Measurements from ENCODE around the gene PFKM.
"Not testable (repeated sequence)": the region's sequence is repeated elsewhere in the genome, so short reads cannot be mapped to it uniquely, and the experiment has no call there.

Gene PFKM

DNA sequence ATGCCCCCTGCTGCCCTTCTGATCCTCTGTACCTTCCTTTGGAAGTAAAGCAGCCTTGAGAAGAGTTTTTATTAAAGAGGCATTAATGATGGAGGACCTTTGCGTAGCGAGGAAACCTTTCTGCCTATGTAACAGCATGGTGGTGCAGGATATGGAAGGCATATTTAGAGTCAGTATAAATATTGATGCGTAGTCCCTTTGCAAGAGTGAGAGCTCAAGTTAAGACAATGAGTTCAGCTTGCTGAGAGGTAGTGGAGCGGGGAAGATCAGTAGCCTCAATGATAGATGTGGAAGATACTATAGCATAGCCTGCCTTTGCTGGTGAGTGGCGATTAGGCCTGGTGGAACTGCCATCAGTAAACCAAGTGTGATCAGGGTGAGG, 7.9 kb upstream of the PFKM start:
- DNase-seq (ENCODE audit: low read depth), result not testable (repeated sequence)

- DNase-seq (ENCODE audit: low read depth), result no peak
Measured at GRCh38 chr12:48115957-48116356, 3.2 kb upstream of the PFKM start.

DNA sequence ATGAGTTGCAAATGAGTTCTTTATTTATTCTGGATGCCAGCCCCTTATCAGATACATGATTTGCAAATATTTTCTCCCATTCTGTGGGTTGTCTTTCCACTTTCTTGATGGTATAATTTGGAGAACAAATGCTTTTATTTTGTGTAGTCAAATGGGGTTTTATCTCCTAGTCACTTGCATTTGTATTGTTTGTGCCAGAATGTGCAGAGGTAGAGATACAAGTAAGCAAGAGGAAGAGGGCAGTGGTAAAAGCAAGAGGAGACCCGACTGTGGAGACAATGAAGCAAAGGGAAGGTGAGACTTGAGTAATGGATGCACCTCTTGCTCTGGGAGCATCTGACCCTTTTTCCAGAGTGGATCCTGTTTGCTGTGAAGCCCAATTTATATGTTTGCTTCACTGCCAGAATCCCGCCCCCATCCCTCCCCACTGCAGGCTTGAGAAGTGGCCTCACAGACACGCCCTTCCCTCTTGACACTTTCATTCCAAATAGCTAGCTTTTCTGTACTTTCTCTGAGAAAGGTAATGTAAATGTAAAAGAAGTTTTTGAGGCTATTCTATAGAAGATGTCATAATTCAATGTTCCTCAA, 786 bp upstream of the PFKM start:
- DNase-seq (ENCODE audit: low read depth), result no peak

DNA sequence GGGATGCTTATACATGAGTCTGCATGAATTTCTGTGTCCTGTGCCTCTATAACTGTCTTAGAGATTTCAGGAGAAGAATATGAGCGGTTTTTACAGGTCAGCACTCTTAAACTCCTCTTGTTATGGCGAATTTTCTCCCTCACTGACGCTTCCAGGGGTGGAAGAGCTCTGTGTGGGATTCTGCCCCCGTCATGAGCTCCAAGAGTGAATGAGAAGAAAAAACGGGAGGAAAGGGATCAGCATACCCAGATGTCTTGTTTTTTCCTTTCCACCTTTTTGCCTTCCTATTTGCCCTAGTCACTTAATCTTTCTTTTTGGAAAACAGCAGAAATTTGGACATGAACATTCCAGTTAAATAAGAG, 651 bp downstream of the PFKM start:
- no peak for DNase-seq (ENCODE audit: low read depth)

- DNase-seq (ENCODE audit: low read depth), result no peak
Measured at GRCh38 chr12:48121522-48121921, 2.4 kb downstream of the PFKM start.

GRCh38 chr12:48122065-48122834, 3.1 kb downstream of the PFKM start:
- DNase-seq (ENCODE audit: low read depth), result no peak

DNA sequence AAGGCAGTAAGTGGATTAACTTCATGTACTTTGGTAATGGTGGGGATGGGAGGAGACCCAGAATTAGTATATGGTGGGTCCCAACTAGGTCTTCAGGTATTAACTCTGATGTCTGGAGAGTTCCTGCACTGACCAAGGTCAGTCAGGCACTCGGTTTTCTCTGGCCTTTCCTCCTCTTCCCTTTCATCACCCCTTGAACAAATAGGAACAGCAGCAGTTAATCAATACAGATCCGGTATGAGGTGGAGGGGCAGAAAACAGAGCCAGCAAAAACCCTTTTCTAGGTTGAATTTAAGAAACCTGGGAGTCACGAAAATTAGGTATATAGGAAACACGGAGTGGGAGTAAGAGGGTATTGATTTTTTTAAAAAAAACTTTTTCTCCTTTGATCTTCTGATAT, 4.0 kb downstream of the PFKM start:
- no peak for DNase-seq (ENCODE audit: low read depth)

- not testable (repeated sequence) for DNase-seq (ENCODE audit: low read depth)
Measured at GRCh38 chr12:48125542-48125941, 6.4 kb downstream of the PFKM start.

- no peak for DNase-seq (ENCODE audit: low read depth)
Measured at GRCh38 chr12:48125985-48126384, 6.8 kb downstream of the PFKM start.

- DNase-seq (ENCODE audit: low read depth), result no peak
Measured at GRCh38 chr12:48126953-48127630, 7.9 kb downstream of the PFKM start.

DNA sequence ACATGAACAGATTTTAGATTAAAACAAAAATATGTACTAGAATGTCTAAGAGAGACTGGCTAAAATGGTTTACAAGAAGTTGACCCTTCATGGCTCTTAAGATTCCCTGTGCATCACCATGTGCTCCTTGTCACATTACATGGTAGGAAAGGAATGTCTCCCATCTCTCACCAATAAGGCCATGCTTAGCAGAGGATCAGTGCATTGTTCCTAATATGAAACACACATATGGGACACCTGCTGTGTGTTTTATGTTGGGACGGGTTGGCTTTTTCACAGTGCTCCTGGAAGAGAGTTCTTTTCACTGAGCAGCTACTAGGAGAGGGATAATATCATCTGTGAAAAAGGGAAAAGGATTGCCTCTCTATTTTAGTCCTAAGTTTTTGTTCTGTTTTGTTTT, 9.6 kb downstream of the PFKM start:
- DNase-seq (ENCODE audit: low read depth), result no peak

DNA sequence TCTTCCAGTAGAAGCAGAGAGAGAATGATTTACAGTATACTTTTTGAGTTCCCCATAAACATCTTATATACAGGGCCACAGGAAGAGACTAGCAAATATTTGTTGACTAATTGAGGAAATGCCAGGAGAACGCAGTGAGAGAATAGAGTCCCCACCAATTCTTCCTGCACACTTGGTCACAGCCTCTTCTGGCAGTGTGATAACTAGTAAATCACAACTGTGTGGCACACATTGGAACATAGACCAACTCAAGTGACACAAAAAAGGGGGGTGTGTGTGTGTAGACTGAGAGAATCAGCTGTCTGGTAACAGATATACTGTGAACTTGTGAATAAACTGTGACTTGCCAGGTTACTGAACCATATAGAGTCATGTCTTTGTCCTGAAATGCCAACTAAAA, 10.2 kb downstream of the PFKM start:
- DNase-seq (ENCODE audit: low read depth), result no peak

DNA sequence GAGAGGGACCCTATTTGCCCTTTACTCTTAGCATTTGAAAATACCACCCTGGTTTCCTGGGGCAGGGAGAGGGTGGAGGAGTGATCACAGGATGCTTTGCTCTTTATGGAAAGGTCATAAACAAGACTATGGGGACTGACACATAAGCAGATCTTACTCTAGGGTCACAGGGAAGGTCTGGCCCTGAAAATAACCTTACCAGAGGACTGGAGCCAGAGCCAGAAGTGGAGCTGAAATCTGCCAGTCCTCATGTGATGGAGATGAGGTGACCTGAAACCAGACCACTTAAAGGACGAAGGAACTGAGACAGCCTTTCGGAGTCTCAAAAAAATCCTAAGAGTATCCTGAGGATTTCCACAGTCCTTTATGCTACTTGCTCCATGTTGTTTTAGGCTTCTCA, 12.4 kb downstream of the PFKM start:
- DNase-seq (ENCODE audit: low read depth), result no peak

DNA sequence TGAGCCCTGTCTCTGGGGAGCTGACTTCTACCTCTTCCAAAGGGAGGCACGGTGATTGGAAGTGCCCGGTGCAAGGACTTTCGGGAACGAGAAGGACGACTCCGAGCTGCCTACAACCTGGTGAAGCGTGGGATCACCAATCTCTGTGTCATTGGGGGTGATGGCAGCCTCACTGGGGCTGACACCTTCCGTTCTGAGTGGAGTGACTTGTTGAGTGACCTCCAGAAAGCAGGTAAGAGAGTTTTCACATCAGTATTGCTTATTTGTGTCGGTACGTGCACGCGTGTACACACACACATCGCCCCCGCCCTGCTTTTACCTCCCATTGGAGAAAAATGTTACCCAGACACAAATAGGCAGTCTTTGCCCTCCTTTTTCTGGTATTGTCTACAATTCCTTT, 13.7 kb downstream of the PFKM start:
- no peak for DNase-seq (ENCODE audit: low read depth)

GRCh38 chr12:48135027-48135426, 15.9 kb downstream of the PFKM start:
- no peak for DNase-seq (ENCODE audit: low read depth)

GRCh38 chr12:48142818-48143674, 23.9 kb downstream of the PFKM start:
- DNase-seq (ENCODE audit: low read depth), result no peak

DNA sequence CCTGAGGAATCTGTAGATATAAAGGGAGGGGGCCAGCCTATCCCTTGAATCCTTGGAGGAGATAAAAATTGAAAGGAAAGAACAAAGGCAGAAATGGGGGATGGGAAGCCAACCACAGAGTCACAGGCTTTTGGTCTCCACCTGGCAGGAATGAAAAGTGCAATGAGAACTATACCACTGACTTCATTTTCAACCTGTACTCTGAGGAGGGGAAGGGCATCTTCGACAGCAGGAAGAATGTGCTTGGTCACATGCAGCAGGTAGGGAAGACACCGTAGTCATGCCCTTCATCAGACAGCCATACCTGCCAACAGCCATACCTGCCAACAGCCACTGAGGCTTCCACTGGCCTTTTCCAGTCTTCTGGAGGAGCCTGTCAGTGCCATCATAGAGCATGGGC, 24.7 kb downstream of the PFKM start:
- no peak for DNase-seq (ENCODE audit: low read depth)

GRCh38 chr12:48145981-48146380, 26.8 kb downstream of the PFKM start:
- no peak for DNase-seq (ENCODE audit: low read depth)

DNA sequence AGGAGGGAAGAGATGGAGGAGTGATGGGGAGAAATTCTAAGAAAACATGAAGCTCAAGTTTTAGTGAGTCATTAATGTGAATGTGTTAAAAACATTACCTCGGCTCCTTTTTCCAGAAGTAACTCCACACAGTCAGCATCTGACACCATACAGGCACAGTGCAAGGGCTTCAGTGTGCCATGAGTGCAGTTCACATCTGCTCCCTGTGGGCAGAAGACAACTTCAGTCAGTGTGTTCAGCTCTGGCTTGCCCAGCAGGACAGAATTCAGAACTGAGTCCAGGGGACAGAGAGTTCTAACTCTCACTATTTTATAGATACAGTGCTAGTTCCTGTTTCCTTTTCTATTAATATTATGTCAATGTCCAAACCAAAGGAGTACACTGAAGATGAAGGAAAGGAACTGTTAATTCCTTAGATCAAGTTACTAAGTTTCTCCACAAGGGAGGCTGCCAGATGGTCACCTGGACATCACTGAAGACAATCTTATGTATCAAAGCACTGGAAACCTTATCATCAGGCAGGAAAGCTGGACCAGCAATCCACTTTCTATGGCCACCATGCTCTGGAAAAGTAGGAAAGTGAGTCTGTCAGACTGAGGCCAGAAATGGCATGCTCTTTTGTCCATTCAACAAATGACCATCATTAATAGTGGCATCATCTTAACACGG, 32.1 kb downstream of the PFKM start:
- no peak for DNase-seq (ENCODE audit: low read depth)

GRCh38 chr12:48155786-48156185, 36.6 kb downstream of the PFKM start:
- DNase-seq (ENCODE audit: low read depth), result not testable (repeated sequence)

DNA sequence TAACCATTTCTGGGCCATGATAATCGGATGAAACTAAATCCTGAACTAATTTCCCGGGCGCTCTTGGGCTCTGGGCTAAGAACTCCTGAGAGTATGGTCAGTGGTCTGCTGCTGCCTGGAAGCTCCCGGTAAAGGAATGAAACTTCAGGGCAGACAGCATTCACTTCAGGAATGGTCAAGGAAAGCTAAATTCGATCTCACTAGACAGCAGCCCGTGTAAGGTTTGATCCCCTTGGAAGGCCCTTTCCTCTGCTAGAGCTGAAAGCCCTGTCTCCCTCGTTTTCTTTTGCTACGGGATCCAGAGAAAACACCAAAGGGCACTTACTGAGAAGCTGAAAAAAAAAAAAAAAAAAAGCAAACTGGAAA, 37.5 kb downstream of the PFKM start:
- DNase-seq (ENCODE audit: low read depth), result no peak
